OCI-LY7 (cell line): ENCODE measurements around the gene SERPINA6.

Source experiments
- CTCF ChIP-seq: fragments of 200-600 bp; sonication (generic); conservative IDR thresholded peaks from 2 replicates; pipeline ENCODE4 v1.5.1; 2014; ENCODE audit warnings: mild to moderate bottlenecking, antibody characterized with exemption, low read length, moderate library complexity, mixed read lengths
- EZH2phosphoT487 ChIP-seq: fragments of 200-600 bp; sonication (generic); IDR thresholded peaks from 2 replicates; pipeline ENCODE4 v1.6.1; 2018; ENCODE audit warnings: low read depth, borderline replicate concordance, mild to moderate bottlenecking, mixed run types, antibody characterized with exemption, low read length, moderate library complexity, mixed read lengths

- TF ChIP-seq EZH2phosphoT487: no peak
- TF ChIP-seq CTCF: no peak
These were observed 2.9 kb downstream of the SERPINA6 start for GRCh38 chr14:94320243-94320642.
